LoVo (cell line): ENCODE results near the gene SINHCAF.
"Not testable (repeated sequence)": the region's sequence is repeated elsewhere in the genome, so short reads cannot be mapped to it uniquely, and the experiment has no call there.

ENCODE experiments used
- DNase-seq: peaks from one replicate; pipeline ENCODE4 v3.0.0-alpha.2; 2016; ENCODE audit warnings: low spot score

SINHCAF gene, protein sequence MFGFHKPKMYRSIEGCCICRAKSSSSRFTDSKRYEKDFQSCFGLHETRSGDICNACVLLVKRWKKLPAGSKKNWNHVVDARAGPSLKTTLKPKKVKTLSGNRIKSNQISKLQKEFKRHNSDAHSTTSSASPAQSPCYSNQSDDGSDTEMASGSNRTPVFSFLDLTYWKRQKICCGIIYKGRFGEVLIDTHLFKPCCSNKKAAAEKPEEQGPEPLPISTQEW

DNA sequence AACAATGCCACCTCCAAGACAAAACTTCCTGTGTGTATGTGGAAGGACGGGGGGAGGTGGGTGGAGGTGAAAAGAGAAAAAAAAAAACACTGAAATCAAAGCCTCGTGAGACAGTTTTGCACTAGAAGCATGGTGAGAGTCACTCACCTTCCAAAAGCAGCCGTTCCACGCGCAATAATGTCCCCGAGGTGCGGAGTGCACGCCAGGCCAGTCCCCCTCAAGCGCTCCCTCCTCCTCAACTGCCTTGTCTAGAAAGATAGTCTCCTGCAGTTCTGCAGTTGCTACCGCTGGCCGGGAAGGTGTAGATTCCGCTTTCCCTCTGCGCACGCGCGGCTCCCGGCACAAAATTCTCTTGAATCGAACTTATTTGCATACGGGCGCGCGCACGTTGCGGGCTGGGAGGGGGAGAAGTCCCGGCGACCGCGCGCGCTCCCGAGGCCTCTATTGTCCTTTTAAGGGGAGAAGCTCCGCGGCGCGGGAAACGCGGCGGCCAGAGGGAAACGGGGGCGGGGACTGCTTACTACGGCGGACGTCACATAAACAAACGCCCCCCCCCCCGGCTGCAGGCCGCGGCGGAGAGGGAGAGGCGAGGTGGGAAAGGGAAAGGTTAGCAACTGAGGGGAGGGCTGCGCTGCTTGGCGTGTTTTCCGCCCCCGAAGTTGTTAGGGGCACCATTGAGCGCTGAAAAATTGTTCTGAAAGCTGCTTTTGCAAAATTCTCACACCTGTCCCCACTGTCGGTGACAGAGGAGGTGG, at the start of gene SINHCAF:
TSS of gene SINHCAF (minus strand) at position 274 of the 755 bp plus-strand sequence. CDS start 27,946 bp downstream, outside the sequence.
- DNase-seq, result peak; percentile 100

DNA sequence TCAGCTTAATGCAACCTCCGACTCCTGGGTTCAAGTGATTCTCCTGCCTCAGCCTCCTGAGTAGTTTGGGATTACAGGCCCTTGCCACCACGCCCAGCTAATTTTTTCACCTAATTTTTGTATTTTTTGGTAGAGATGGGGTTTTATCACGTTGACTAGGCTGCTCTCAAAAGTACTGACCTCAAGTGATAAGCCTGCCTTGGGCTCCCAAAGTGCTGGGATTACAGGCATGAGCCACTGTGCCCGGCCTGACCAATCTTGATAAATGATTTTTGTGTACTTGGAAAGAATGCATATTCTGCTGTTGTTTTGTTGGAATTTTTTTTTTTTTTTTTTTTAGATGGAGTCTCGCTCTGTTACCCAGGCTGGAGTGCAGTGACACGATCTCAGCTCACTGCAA, 49.5 kb upstream of the SINHCAF start:
- DNase-seq, result not testable (repeated sequence)

DNA sequence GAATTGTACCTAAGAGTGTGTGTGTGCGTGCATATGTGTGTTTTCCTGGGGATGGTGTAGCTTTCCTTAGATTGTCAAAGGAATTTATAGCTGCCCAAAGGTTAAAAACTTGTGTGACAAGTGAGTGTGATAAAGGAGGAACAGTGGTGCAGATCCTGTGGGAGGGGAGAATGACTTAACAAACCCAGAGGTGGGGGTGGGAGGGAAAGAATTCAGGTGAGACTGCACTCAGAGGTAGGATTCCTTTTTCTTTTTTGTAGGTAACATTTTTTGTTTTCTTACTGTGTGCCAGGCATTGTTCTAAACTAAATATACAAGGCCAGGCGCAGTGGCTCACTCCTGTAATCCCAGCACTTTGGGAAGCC, 45.3 kb upstream of the SINHCAF start:
- peak; percentile 67 for DNase-seq

DNA sequence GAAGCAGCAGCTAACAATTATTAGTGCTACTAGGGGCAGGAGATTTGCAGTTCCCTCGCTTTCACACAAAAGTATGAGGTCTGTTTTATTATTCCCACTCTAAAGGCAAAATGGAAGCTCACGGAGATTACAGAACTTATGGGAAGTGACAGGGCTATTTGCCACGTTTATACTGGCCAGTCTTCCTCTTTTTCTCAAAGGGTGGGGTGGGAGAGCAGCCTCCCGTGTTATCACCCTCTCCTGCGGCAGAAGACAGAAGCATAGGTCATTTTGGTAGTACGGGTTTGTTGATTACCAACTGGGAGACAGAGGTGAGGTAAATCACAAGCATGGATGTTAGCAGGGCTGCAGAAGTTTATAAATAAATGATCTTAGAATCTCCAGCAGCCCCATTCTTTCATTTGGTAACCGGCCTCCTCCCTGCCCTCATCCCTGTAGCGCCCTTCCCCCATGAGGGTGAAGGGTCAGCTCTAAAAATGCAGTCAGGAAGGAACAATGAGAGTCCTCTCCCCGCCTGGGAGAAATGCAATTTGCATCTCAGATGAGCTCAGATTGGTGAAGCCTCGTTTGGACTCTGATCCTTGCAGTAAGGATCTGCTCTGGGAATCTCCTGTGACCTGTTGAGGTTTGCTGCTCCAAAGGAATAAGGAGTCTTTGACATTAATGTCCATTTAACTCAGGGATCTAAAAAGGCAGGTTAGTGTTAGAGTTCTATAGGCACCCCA, 44.7 kb upstream of the SINHCAF start:
- peak; percentile 78 for DNase-seq

DNA sequence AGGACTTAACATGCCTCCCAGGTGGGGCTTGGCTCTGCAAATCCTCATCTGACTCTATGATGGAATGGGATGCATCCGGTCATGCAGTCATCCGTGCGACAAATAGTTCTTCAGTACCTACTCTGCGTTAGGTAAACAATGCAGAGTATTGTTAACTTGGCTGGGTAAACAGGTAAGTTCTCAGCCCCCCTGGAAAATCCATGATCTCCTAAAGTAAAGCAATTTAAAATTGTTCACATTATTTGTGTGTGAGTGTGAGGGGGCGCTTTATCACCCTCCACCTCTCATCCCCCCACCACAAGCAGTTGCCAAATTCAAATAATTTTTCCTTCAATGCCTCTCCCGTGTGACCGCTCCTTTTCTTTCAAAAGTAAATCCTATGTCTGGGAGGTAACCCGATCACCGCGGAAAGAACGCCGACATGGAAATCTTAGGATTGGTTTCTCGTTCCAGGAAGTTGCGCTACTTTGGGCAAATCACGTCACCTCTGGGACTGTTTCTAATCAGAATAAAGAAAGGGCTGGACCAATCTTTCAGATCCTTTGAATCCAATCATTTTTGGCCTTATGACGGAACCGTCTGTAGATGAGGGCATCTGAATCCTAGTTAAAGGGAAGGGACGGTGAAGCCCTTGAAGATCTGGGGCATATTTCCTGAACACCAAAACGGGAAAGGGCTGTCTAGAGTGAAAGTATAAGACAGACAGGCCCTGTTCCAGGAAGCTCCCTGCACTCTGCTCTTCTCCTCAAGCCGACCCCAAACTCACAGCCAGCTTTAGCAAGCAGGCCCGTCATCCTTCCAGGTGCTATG, 44.0 kb upstream of the SINHCAF start:
- peak; percentile 30 for DNase-seq

DNA sequence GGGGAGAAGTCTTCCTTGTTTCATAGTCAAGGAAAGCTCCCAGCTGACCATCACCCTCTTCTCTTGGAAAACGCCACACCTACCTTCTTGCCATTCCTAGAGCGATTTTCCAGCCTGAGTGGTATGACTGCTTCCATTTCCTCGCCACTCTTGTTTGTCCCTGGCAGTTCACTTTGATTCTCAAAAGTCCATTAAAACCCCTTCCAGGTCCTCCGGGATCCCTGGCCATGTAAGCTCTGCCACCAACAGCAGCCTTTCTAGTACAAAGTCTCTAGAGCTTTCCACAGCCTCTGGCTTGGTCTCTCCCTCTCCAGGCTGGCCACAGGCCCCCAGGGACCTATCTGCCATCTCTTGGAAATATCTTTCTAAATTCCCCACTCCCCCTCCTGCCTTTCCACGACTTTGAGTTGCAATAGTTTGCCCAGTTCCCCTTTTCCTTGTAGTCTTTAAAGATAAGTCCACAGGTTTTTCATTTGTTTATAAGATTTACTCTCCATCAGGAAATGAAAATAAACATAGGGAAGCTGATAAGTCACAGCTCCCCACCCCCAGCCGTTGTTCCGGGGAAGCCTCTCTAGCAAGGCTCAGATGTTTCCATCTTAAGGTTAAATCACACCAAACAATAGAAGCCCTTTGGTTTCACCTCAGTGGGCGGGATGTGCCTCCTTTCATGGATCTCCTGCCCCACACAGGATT, 42.9 kb upstream of the SINHCAF start:
- DNase-seq, result no peak

DNA sequence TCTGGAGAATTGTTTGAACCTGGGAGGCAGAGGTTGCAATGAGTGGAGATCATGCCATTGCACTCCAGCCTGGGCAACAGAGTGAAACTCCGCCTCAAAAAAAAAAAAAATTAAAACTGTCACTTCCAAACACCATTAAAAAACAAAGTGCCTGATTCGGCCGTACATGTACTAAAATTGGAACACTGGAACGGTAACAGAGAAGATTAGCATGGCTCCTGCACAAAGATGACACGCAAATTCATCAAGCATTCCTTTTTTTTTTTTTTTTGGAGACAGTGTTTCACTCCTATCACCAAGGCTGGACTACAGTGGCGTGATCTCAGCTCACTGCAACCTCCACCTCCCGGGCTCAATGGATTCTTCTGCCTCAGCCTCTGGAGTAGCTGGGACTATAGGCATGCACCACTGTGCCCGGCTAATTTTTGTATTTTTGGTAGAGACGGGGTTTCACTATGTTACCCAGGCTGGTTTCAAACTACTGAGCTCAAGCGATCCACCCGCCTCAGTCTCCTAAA, 40.2 kb upstream of the SINHCAF start:
- DNase-seq, result no peak

DNA sequence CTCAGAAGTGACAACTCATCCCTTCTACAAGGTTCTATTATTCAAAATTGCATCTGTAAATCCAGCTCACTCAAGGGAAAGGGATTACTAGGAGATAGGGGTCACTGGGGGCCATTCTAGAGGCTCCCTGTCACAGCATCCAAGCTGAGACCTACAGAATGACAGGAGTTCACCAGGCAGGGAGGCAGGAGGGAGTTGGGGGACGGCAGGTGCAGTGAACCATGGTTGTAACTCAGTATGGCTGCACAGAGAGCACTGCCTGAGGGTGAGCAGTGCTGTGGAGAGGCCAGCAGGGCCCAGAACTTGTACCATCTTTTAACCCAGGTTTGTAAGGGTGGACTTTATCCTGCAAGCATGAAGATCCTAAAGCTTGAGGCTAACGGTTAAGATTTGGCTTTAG, 37.9 kb upstream of the SINHCAF start:
- DNase-seq, result no peak

DNA sequence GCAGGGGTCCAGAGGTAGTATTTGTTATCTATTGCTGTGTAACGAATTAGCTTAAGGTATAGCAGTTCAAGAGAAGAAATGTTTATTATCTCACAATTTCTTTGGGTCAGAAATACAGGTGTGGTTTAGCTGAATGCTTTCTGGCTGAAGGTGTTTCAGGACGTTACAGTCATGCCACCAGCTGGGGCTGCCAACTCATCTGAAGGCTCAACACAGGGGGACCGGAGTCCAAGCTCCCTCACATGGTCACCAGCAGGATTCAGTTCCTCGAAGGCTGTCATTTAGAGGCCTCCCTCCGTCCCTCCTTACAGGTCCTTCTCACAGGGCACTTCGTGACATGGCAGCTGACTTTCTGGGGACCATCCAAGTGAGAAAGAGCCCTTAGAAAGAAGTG, 37.5 kb upstream of the SINHCAF start:
- no peak for DNase-seq

DNA sequence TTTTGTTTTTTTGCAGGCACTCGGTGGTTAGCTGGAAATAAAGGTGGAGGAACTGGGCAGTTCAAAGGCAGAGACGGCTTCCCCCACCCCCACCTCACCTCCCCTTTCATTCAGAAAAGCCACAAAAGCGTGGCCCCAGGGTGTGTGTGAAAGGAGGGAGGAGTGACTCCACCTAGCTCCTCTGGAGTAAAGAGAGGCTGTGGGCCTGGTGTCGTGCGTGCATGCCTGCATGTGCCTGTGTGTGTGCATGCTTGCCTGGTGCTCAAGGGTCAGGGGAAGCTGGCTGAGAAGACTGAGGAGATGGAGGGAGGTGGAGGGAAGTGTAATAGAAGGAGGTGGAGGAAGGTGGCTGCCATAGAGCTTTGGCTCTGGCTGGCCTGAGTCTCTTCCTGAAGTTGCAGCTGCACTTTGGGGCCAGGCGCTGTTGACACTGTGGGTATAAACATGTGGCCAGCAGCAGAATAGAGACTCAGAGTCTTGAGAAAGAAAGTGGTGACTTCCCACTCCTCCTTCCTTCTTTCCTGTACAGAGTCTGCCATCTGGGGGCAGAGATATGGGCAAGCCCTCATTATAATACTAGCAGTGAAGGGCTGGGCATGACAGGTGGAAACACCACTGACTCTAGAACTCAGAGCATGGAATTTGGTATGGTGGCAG, 36.9 kb upstream of the SINHCAF start:
- DNase-seq, result peak; percentile 50

DNA sequence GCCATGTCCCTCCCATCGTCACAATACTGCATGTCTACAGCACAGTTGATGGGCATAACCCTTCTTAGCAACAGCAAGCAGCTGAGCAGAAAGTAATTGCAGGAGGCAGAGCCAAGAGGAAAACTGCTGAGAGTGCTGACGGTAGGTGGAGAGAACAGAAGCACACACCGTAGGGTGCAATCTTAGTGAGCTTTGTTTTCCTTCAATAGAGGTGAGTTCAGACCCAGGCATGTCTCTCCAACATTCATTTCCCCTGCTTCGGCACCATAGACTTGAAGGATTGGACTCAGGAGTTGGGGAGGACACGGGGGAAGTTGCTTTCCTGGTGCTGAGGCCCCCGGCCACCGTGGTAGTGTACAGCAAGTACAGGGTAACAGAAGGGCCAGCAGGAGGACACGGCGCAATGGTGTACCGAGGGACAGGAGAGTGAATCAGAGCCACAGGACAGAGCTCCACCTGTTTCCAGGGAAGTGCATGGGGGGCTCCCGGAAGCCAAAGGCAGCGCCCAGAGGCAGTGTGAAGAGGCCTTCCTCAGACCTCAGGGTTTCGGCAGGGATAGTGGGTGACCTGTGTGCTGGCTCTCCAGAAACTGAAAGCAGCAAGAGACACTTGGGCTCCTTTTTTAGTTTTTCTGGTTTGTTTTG, 36.3 kb upstream of the SINHCAF start:
- DNase-seq, result peak; percentile 39

DNA sequence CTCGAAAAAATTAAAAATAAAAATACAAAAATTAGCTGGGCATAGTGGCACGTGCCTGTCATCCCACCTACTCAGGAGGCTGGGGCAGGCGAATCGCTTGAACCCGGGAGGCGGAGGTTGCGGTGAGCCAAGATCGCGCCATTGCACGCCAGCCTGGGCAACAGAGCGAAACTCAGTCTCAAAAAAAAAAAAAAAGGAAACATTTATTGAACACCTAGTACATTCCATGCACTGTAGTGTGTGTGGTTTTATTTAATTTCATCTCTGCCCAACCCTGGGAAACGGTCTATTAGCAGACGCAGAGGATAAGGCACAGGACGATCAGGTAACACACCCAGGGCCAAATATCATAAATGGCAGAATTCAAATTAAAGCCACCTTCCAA, 35.8 kb upstream of the SINHCAF start:
- no peak for DNase-seq

DNA sequence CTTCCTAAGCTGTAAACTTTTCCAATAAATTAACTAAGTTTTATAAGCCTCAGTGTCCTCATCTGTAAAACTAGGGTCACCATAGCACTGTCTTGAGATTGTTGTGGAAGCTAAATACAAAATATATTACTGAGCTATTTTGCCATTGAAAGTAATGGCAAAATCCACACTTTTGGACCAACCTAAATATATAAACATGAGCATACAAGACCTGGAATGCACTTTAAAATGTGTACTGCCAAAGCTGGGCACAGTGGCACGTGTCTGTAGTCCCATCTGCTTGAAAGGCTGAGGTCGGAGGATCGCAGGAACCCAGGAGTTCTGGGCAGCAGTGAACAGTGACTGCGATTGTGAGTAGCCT, 29.8 kb upstream of the SINHCAF start:
- DNase-seq, result no peak

DNA sequence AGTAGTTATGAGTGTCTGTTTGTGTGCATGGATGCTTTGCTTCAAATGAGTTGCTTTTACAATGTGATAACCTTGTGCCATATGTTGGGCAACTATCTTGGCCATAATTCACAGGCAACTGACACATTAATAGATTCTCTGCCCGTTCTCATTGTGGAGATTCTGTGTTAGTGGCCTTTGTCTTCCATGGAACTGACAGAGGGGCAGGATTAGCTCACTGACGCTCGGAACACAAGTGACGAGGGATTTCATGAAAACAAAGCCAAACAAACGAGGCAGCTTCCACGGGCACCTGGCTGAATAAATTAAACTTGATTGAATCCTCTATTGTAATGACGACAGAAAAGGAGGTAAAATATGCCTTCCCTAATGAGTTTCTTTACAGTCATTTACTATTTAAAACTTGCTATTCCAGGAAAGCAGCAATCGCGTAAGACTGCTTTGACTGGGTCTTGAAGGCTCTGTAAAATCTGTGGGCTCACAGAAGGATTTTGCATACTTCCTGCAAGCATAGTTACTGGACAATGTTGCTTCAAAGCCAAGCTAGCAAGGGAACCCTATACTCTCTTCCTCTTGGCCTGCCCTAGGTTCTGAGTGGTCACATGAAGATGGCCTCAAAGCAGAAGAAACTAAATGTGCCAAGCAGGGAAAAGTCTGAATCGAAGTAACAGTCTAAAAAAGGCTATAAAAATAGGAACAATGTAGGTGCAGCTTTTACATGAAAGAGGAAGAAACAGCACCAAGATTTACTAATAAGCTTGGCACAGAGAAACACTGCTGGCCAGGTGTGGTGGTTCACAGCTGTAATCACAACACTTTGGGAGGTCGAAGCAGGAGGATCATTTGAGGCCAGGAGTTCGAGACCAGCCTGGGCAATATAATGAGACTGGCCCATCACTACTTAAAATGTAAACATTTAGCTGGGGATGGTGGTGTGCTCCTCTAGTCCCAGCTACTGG, 28.1 kb upstream of the SINHCAF start:
- no peak for DNase-seq

DNA sequence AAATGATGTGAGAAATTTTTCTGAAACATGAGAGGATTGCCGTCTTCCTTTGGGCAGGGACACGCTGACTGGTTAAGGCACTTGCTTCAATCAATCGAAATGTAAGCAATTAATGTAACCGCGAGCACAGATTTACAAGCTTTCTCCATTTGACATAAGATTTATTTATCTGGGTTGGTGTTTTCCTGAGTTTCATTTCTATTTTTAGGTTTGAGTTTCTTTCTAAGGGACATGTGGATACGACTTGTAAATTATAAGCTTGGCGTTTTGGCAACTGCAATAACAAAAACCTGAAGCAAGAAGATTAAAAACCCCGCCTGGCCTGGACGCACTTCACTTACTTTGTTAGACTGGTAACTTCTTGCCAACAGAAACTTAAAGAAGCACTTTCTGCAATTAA, 20.3 kb upstream of the SINHCAF start:
- no peak for DNase-seq

DNA sequence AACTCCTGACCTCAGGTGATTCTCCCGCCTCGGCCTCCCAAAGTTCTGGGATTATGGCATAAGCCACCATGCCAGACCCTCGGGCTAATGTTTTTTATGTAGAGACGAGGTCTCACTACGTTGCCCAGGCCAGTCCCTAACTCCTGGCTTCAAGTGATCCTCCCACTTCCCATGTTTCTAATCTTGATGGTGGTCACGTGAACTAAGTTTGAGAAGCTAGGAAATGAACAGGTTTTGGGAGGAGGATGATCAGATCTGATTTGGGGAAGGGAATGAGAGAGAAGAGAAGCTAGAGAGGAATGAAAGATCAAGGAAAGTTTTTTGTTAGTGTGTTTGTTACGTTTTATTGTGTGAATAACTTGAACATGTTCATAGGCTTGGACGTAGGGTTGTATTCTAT, 17.2 kb upstream of the SINHCAF start:
- no peak for DNase-seq

DNA sequence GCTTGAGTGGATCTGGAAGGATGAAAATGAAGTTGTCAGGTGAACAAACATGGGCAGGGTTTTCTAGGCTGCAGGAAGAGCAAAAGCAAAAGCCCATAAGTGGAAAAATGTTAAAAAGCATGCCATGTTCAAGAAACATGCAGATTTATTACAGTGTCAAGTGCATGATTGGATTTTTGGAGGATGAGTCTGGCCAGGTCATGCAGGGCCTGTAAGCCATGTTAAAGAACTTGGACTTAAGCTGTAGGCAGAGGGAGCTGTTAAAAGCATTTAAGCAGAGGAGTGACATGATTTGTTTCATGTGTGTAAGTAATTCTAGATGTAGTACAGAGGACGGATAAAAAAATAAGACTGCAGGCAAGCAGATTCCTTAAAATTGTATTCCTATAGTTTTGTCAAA, 16.3 kb upstream of the SINHCAF start:
- DNase-seq, result no peak

DNA sequence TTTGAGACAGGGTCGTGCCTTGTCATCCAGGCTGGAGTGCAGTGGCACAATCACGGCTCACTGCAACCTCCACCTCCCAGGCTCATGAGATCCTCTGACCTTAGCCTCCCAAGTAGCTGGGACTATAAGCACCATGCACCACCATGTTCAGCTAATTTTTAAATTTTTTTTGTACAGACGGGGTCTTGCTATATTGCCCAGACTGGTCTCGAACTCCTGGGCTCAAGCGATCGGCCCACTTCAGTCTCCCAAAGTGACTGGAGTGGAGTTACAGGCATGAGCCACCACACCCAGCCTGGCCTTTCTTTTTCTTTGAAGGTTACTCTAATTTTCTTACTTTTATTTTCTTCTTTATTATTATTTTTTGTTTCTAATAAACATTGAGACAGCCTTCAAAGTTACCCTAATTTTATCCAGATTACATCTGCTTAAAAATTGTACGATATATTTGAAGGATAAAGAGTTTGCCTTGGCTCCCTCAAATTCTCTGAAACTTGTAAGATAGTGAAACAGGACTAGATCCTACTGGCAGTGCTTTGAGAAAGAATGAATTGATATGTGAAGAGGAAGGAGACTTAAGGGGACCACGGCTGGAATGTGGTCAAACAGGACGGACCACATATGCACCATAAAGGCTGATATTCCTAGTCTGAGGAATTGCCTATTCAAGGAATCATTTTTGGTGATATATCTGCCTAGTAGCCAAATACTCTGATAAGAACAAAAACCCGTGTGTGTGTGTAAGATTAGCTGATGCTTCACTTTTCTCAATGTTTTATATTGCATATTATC, 14.1 kb upstream of the SINHCAF start:
- DNase-seq, result peak; percentile 59

DNA sequence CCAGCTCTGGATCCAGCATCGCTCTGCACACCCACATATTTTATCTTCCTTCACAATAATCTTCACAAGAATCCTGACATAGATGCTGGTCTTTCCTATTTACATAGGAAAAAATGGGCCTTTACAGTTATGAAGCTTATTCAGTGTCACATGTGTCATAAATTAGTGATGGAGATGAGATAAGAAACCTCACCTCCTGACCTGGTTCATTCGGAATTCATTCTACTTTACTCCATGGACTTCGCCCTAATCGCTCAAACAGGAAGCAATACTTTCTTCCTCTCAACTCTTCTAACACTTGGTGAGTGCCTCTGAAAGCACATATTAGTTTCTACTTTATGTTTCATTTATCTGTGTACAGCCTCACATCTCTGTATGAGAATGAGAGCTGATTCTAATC, 12.0 kb upstream of the SINHCAF start:
- DNase-seq, result no peak
